Esophagus (tissue), 2 donors: ENCODE measurements around the gene CCL4. TPM values are rescaled to one million over a fixed set of nuclear protein-coding genes. Genes with fewer than 3 reads are reported as not detected.

Experiments
- H3K27ac ChIP-seq, 2 donors: one replicate each; pipeline ENCODE4 v1.5.1; 2013; ENCODE audit warnings: low read depth in 2 of 2, mild to moderate bottlenecking in 2 of 2, inconsistent platforms in 1 of 2, low read length in 1 of 2, moderate library complexity in 1 of 2
- H3K27me3 ChIP-seq, 2 donors: one replicate each; pipeline ENCODE4 v1.6.1; 2013; ENCODE audit warnings: low read length in 2 of 2, control low read depth in 1 of 2, mild to moderate bottlenecking in 1 of 2; ENCODE audit not compliant: insufficient read depth in 2 of 2, control insufficient read depth in 1 of 2
- H3K36me3 ChIP-seq, 2 donors: one replicate each; pipeline ENCODE4 v1.6.1; 2013; ENCODE audit warnings: low read length in 1 of 2; ENCODE audit not compliant: control insufficient read depth in 2 of 2, insufficient read depth in 2 of 2
- H3K4me1 ChIP-seq, 2 donors: one replicate each; pipeline ENCODE4 v1.6.1; 2013; ENCODE audit warnings: low read length in 1 of 2; ENCODE audit not compliant: control insufficient read depth in 2 of 2, insufficient read depth in 2 of 2
- H3K4me3 ChIP-seq, 2 donors: one replicate each; pipeline ENCODE4 v1.5.1; 2013; ENCODE audit warnings: low read length in 2 of 2, mild to moderate bottlenecking in 2 of 2, low read depth in 1 of 2, moderate library complexity in 1 of 2
- H3K9me3 ChIP-seq, 2 donors: one replicate each; pipeline ENCODE4 v1.6.1; 2013; ENCODE audit warnings: mild to moderate bottlenecking in 2 of 2, low read depth in 1 of 2, low read length in 1 of 2, moderate library complexity in 1 of 2; ENCODE audit not compliant: control insufficient read depth in 2 of 2, insufficient read depth in 1 of 2
- WGBS, 2 donors: extraction: QIAGEN DNeasy Blood & Tissue Kit; methylation state at CpG; one replicate each; pipeline ENCODE4 v1.1.7; 2013; 5-methylcytosine and 5-hydroxymethylcytosine counted together
- polyA plus RNA-seq, 2 donors: library from polyadenylated mRNA; stranded (reverse); fragments of 200-250 nt; gene quantifications; one replicate each; pipeline ENCODE4 v1.2.3, GENCODE V29; 2013
- donor health status: healthy with polysubstance abuse.
- donor health status: Bipolar disorder and iron deficiency.

The CCL4 gene
- polyA plus RNA-seq, 2 donors = 1.8 TPM

- no peaks in the 10 kb centered on the region for H3K36me3 ChIP-seq
- H3K27ac ChIP-seq = no peak overlapping the region
- H3K4me1 ChIP-seq = no peaks in the 10 kb centered on the region
- WGBS, 2 donors = 44 to 48% methylated on average over 4 of the region's 4 CpGs
- no peaks in the 10 kb centered on the region for H3K27me3 ChIP-seq
- no peak overlapping the region for H3K4me3 ChIP-seq
- no peaks in the 10 kb centered on the region for H3K9me3 ChIP-seq
These were observed 30.1 kb downstream of the CCL4 start for GRCh38 chr17:36133602-36134236.

GRCh38 chr17:36135465-36135864 is 31.8 kb downstream of the CCL4 start:
- 79 to 86% methylated on average over 4 of the region's 4 CpGs for WGBS, 2 donors
- Histone ChIP-seq H3K4me1 (no peaks in the 10 kb centered on the region), H3K9me3 (no peaks in the 10 kb centered on the region), H3K27ac (no peak overlapping the region), H3K36me3 (no peaks in the 10 kb centered on the region), H3K4me3 (no peak overlapping the region), H3K27me3 (no peaks in the 10 kb centered on the region)

DNA sequence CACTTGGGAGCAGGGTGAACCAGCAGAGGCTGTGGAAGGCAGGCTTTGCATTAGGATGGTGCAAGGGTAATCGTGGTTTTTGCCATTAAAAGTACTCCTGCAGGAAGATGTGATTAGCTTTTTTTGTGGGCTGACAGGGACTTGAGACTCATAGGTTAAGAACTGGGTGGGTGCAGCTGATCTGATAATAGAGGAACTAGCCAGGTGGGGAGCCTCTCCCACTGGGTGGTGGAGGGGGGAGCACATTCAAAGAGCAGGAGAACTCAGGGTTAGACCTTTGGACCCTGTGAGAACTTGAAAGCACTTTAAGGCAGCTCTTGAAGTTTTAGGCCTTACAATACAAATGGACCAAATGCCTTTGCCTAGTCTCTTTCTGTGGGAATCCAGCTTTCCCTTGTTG is 32.4 kb downstream of the CCL4 start:
- Histone ChIP-seq H3K27me3 (no peaks in the 10 kb centered on the region), H3K36me3 (no peaks in the 10 kb centered on the region), H3K4me1 (no peaks in the 10 kb centered on the region), H3K27ac (no peak overlapping the region), H3K9me3 (no peaks in the 10 kb centered on the region), H3K4me3 (no peak overlapping the region)
- 76 to 81% methylated on average over 1 of the region's 1 CpG for WGBS, 2 donors

DNA sequence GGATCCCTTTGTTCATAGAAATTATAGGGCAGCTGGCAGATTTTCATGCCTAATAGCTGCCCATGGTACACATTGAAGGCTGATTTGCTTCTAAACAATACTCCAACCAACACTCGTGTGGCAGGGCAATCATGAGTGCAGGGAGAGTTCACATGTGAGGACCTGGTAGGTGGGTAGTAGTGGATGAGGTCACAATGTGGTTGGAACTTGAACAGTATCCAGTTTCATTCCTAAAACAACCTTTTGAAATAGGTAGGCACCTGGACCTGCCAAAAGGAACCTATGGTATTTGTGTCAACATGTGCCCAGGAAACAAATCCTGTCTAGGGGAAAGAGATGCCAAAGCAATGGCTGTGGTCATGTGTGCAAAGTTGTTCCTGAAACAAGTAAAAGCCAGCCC is 32.8 kb downstream of the CCL4 start:
- Histone ChIP-seq H3K4me3 (no peak overlapping the region), H3K4me1 (no peaks in the 10 kb centered on the region), H3K9me3 (no peaks in the 10 kb centered on the region), H3K36me3 (no peaks in the 10 kb centered on the region), H3K27me3 (no peaks in the 10 kb centered on the region), H3K27ac (no peak overlapping the region)
- WGBS, 2 donors = 45 to 55% methylated on average over 1 of the region's 1 CpG

- H3K27ac ChIP-seq = no peak overlapping the region
- no peaks in the 10 kb centered on the region for H3K27me3 ChIP-seq
- H3K4me1 ChIP-seq = no peaks in the 10 kb centered on the region
- H3K36me3 ChIP-seq = no peaks in the 10 kb centered on the region
- H3K4me3 ChIP-seq = no peak overlapping the region
- H3K9me3 ChIP-seq = no peaks in the 10 kb centered on the region
These were observed 38.6 kb downstream of the CCL4 start for GRCh38 chr17:36142235-36142634.

GRCh38 chr17:36142806-36143205 is 39.2 kb downstream of the CCL4 start:
- Histone ChIP-seq H3K36me3 (no peaks in the 10 kb centered on the region), H3K9me3 (no peaks in the 10 kb centered on the region), H3K4me1 (no peaks in the 10 kb centered on the region), H3K27ac (no peak overlapping the region), H3K27me3 (no peaks in the 10 kb centered on the region), H3K4me3 (no peak overlapping the region)
- 89% methylated on average over 8 of the region's 8 CpGs for WGBS, 2 donors

GRCh38 chr17:36144014-36144413 is 40.4 kb downstream of the CCL4 start:
- no peaks in the 10 kb centered on the region for H3K27me3 ChIP-seq
- H3K36me3 ChIP-seq = no peaks in the 10 kb centered on the region
- no peaks in the 10 kb centered on the region for H3K9me3 ChIP-seq
- no peak overlapping the region for H3K27ac ChIP-seq
- WGBS, 2 donors = 94 to 99% methylated on average over 2 of the region's 2 CpGs
- no peak overlapping the region for H3K4me3 ChIP-seq
- no peaks in the 10 kb centered on the region for H3K4me1 ChIP-seq

- Histone ChIP-seq H3K4me1 (no peaks in the 10 kb centered on the region), H3K27ac (no peak overlapping the region), H3K9me3 (no peaks in the 10 kb centered on the region), H3K36me3 (no peaks in the 10 kb centered on the region), H3K27me3 (no peaks in the 10 kb centered on the region), H3K4me3 (no peak overlapping the region)
- WGBS, 2 donors = 65 to 79% methylated on average over 5 of the region's 5 CpGs
These were observed 41.5 kb downstream of the CCL4 start for GRCh38 chr17:36144981-36145729.

- Histone ChIP-seq H3K27me3 (no peaks in the 10 kb centered on the region), H3K4me1 (no peaks in the 10 kb centered on the region), H3K9me3 (no peaks in the 10 kb centered on the region), H3K4me3 (no peak overlapping the region), H3K36me3 (no peaks in the 10 kb centered on the region), H3K27ac (no peak overlapping the region)
- WGBS, 2 donors = 65 to 85% methylated on average over 3 of the region's 3 CpGs
These were observed 44.0 kb downstream of the CCL4 start for GRCh38 chr17:36147601-36148000.
